ENCODE measurements around the gene CRIP2.

Gene CRIP2

GRCh38 chr14:105465209-105466031, 9.2 kb upstream of the CRIP2 start:
- no peak for DNase-seq

GRCh38 chr14:105466531-105467248, 7.9 kb upstream of the CRIP2 start:
- no peak for DNase-seq

GRCh38 chr14:105467249-105467941, 7.2 kb upstream of the CRIP2 start:
- no peak for DNase-seq

GRCh38 chr14:105467942-105468471, 6.6 kb upstream of the CRIP2 start:
- DNase-seq, result no peak

GRCh38 chr14:105468621-105469241, 5.9 kb upstream of the CRIP2 start:
- DNase-seq, result no peak

- DNase-seq, result no peak
Observed at GRCh38 chr14:105469456-105470349, 4.9 kb upstream of the CRIP2 start.

GRCh38 chr14:105470350-105471296, 4.0 kb upstream of the CRIP2 start:
- no peak for DNase-seq

- DNase-seq, result no peak
Observed at GRCh38 chr14:105471297-105471821, 3.3 kb upstream of the CRIP2 start.

GRCh38 chr14:105471823-105472485, 2.7 kb upstream of the CRIP2 start:
- no peak for DNase-seq

- no peak for DNase-seq
Observed at GRCh38 chr14:105472486-105472991, 2.1 kb upstream of the CRIP2 start.

GRCh38 chr14:105473033-105473676, 1.5 kb upstream of the CRIP2 start:
- no peak for DNase-seq

- peak; percentile 70 for DNase-seq
Observed at GRCh38 chr14:105473677-105474482, 741 bp upstream of the CRIP2 start.

- no peak for DNase-seq
Observed at GRCh38 chr14:105475269-105476096, 862 bp downstream of the CRIP2 start.

GRCh38 chr14:105476097-105476830, 1.6 kb downstream of the CRIP2 start:
- DNase-seq, result no peak

GRCh38 chr14:105476831-105477659, 2.4 kb downstream of the CRIP2 start:
- DNase-seq, result no peak
